AG04449 (cell line): Measurements from ENCODE around the gene EVC2.

Experiments
- CTCF ChIA-PET: fragments of 350-600 bp; formaldehyde crosslinking; extraction: SDS; loops from one replicate; lab custom pipeline; 2021; ENCODE audit warnings: antibody characterized with exemption; lab: Yijun Ruan, JAX
- POLR2A ChIA-PET: fragments of 400-600, 350-600 bp; formaldehyde crosslinking; extraction: SDS; loops from one replicate; lab custom pipeline; 2020; ENCODE audit warnings: antibody characterized with exemption, inconsistent platforms; lab: Yijun Ruan, JAX
- DNase-seq: peaks from one replicate; pipeline ENCODE4 v3.0.0-alpha.2; 2010; ENCODE audit warnings: low read depth, low spot score
- H3K4me3 ChIP-seq: 2 replicates; pipeline ENCODE4 v1.5.1; 2011; ENCODE audit warnings: low read depth, mild to moderate bottlenecking, control low read depth, low read length
- TF ChIP-seq, protein P1 (sequence below): IDR thresholded peaks from one replicate; pipeline ENCODE4 v1.5.1; 2011; ENCODE audit warnings: mild to moderate bottlenecking, moderate library complexity, low read length, control low read depth, inconsistent platforms; ENCODE audit not compliant: insufficient read depth; ENCODE audit errors: missing control alignments

The EVC2 gene

DNA sequence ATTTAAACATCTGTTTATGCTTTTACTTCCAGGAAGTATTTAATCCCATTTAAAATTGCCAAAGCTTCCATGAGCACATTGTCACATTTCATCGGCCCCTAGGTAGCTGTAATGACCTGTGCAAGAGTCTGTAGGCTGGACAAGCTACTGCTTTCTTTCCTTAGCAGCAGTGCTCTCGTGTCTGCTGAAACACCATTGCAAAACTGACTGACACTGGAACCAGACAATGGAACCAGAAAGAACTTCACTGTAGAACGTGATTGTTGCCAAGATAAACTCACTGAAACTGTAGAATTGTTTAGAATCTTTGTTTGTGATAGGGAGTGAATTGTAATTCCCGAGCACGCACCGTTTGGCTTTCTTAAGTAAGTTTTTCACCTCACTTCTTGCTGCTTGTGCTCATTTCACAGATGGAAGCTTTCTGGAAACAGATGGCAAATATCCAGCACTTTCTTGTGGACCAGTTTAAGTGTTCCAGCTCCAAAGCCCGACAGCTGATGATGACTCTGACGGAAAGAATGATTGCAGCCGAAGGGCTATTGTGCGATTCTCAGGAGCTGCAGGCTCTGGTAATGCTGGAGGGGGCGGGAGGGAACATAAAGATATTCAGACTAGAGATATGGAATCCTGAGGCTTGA lies 39.5 kb upstream of the EVC2 start:
- CTCF ChIA-PET, result interaction anchor here (0.6 to 1.7 kb wide), 5 partner anchors 8 to 42 kb away, joined by 3 to 4 read pairs (median 3); no protein-coding TSS in a partner anchor
- TF ChIP-seq, protein P1, sequence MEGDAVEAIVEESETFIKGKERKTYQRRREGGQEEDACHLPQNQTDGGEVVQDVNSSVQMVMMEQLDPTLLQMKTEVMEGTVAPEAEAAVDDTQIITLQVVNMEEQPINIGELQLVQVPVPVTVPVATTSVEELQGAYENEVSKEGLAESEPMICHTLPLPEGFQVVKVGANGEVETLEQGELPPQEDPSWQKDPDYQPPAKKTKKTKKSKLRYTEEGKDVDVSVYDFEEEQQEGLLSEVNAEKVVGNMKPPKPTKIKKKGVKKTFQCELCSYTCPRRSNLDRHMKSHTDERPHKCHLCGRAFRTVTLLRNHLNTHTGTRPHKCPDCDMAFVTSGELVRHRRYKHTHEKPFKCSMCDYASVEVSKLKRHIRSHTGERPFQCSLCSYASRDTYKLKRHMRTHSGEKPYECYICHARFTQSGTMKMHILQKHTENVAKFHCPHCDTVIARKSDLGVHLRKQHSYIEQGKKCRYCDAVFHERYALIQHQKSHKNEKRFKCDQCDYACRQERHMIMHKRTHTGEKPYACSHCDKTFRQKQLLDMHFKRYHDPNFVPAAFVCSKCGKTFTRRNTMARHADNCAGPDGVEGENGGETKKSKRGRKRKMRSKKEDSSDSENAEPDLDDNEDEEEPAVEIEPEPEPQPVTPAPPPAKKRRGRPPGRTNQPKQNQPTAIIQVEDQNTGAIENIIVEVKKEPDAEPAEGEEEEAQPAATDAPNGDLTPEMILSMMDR, result no peak
- POLR2A ChIA-PET, result interaction anchor here (0.6 to 1.6 kb wide), 6 partner anchors 11 to 1277 kb away, joined by 3 to 8 read pairs (median 4); partner anchors contain the start of gene EVC2
- DNase-seq, result peak; percentile 96
- no peak overlapping the region for H3K4me3 ChIP-seq

DNA sequence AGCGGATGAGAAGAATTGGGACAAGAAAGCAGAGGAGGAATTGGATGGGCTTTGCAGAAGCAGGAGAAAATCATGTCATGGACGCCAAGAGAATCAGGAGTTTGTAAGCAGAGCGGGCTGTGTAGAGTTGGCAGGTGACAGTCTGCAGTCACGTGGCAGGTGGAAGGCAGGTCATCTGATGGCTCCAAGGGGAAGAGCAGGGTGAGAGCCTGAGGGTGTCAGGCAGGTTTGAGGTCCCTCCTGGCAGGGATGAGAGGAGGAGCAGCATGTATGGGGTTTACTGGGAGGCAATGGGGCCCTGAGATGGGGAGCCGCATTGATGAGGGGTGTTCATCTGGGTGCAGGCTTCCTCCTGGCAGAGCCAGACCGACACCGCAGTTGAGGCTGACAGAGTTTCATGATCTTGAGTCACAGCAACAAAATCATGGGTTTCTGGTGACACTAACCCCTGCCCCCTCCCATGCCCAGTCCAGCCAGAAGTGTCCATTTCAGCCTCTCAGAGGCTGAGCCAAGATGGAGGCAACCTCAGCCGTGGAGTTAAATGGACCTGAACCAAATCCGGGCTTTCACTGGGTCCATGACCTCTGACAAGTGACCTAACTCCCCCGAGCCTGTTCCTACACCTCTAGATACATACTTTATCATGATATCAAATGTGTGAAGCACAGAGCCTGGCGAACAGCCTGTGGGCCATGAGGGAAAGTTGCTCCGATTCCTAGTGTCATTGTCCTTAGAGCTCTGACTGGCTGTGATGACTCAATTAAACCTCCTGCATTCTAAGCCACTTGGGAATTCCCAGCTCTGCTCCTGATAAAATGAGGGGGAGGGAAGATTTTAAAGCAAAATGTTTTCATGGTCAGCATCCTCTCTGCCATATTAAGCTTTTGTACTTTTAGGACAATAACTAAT lies 38.7 kb upstream of the EVC2 start:
- TF ChIP-seq, protein P1, result no peak
- H3K4me3 ChIP-seq, result no peak overlapping the region
- CTCF ChIA-PET, result interaction anchor here (0.6 to 1.3 kb wide), 4 partner anchors 10 to 43 kb away, joined by 3 read pairs; no protein-coding TSS in a partner anchor
- POLR2A ChIA-PET, result interaction anchor here (1.1 to 1.6 kb wide), 3 partner anchors 12 to 39 kb away, joined by 3 to 8 read pairs (median 4); partner anchors contain the start of gene EVC2
- DNase-seq, result no peak

DNA sequence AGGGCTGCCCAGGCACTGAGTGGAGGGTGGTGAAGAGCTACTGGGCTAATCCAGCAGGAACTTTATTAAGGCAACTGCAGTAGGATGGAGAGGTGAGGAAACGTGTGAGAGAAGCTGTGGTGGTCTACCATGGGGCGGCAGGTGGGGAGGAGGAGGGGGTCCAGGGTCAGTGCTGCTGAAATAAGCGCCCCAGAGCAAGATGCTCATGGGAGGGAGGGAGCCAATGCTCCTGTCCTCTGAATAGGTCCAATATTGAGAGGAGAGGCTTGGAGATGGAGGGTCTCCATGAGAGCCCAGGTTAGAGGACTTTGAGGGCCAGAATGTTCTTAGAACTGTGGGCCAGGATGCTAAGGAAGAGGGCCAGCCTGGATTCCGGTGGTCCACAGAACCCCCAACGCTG lies 37.9 kb upstream of the EVC2 start:
- TF ChIP-seq, protein P1, result no peak
- ChIA-PET POLR2A (no interaction called here), CTCF (no interaction called here)
- no peak overlapping the region for H3K4me3 ChIP-seq
- no peak for DNase-seq

DNA sequence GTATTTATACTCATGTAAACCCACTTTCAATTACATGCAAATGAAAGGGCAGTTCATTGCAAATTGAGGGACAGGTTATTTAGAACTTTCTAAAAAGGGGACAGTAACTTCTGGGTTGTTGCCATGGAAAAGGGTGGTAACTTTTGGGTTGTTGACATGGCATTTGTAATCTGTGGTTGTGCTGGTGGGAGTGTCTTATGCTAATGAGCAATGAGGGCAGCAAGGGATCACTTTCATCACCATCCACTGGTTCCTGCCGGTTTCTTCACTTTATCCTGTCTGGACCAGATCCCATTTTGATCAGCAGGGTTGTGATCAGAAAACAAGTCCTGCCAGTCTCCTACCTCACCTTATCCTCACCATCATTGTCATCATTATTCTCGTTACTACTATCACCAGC lies 34.6 kb upstream of the EVC2 start:
- ChIA-PET CTCF (no interaction called here), POLR2A (no interaction called here)
- TF ChIP-seq, protein P1, result no peak
- H3K4me3 ChIP-seq, result no peak overlapping the region
- DNase-seq, result no peak

DNA sequence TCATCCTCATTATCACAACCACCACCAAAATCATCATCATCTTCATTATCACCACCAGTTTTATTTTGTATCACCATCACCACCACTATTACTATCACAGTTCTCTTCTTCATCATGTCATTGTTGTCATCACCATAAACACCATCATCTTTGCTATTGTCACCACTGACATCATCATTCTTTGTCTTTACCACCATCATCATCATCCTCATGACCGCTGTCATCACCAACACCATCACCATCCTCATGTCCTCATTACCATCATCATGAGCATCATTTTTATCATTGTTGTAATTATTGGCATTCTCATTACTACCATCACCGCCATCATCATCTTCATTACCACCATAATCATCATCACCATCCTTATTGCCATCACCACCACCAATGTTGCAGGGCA lies 34.0 kb upstream of the EVC2 start:
- no peak overlapping the region for H3K4me3 ChIP-seq
- TF ChIP-seq, protein P1, result no peak
- no peak for DNase-seq
- POLR2A ChIA-PET, result no interaction called here
- CTCF ChIA-PET, result no interaction called here

DNA sequence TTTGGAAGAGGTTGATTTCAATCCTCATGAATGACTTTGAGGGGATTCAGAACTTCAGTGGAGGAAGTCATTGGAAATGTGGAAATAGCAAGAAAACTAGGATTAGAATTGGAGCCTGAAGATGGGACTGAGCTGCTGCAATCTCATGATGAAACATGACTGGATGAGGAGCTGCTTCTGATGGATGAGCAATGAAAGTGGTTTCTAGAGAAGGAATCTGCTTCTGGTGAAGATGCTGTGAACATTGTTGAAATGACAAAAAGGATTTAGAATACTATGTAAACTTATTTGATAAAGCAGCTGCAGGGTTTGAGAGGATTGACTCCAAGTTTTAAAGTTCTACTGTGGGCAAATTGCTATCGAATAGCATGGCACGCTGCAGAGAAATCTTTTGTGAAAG lies 29.7 kb upstream of the EVC2 start:
- no peak for DNase-seq
- ChIA-PET POLR2A (no interaction called here), CTCF (interaction anchor here (2.3 kb wide), 1 partner anchor 52 kb away, joined by 9 read pairs; no protein-coding TSS in a partner anchor)
- H3K4me3 ChIP-seq, result no peak overlapping the region
- TF ChIP-seq, protein P1, result no peak
